ENCODE data around the gene GPANK1.

The GPANK1 gene

GRCh38 chr6:31661262-31662123 lies 3.3 kb downstream of the GPANK1 start:
- no peak for DNase-seq

- peak; percentile 92 for DNase-seq
Observed at GRCh38 chr6:31660381-31661261, 4.2 kb downstream of the GPANK1 start, which contains the start of gene C6orf47. Gene C6orf47, minus strand, starts transcription at chr6:31660778. Its CDS starts 831 bp downstream, at chr6:31659947.

- DNase-seq = no peak
Observed at GRCh38 chr6:31659649-31660380, 5.0 kb downstream of the GPANK1 start.

- no peak for DNase-seq
Observed at GRCh38 chr6:31658983-31659648, 5.7 kb downstream of the GPANK1 start.

GRCh38 chr6:31658158-31658688 lies 6.6 kb downstream of the GPANK1 start:
- no peak for DNase-seq

- DNase-seq = no peak
Observed at GRCh38 chr6:31657406-31658157, 7.2 kb downstream of the GPANK1 start.

- DNase-seq = no peak
Observed at GRCh38 chr6:31655349-31656237, 9.2 kb downstream of the GPANK1 start, which contains the start of gene APOM. Gene APOM, plus strand, starts transcription at chr6:31655894. Its CDS starts 73 bp downstream, at chr6:31655967.

- DNase-seq = no peak
Observed at GRCh38 chr6:31654574-31655348, 10.0 kb downstream of the GPANK1 start.

- no peak for DNase-seq
Observed at GRCh38 chr6:31652925-31653724, 11.7 kb downstream of the GPANK1 start.

- no peak for DNase-seq
Observed at GRCh38 chr6:31651602-31652191, 13.1 kb downstream of the GPANK1 start.

- DNase-seq = no peak
Observed at GRCh38 chr6:31645325-31645724, 19.5 kb downstream of the GPANK1 start.

- no peak for DNase-seq
Observed at GRCh38 chr6:31643818-31644454, 20.9 kb downstream of the GPANK1 start.

GRCh38 chr6:31642798-31643570 lies 21.8 kb downstream of the GPANK1 start:
- DNase-seq = no peak

- no peak for DNase-seq
Observed at GRCh38 chr6:31641370-31641769, 23.4 kb downstream of the GPANK1 start.

- no peak for DNase-seq
Observed at GRCh38 chr6:31640612-31641011, 24.2 kb downstream of the GPANK1 start.

GRCh38 chr6:31639449-31639861 lies 25.3 kb downstream of the GPANK1 start:
- no peak for DNase-seq

GRCh38 chr6:31639043-31639442 lies 25.8 kb downstream of the GPANK1 start:
- DNase-seq = no peak

Measured in right forelimb (tissue), 1 donor.